Measurements from ENCODE around the gene TMEM81.

TMEM81 gene

GRCh38 chr1:205102404-205102803, 18.1 kb upstream of the TMEM81 start:
- Mint-ChIP-seq H3K9me3 (no peaks in the 10 kb centered on the region), H3K27me3 (no peaks in the 10 kb centered on the region), H3K36me3 (peaks cover 46% of the 10 kb centered on the region), H3K4me3 (no peak overlapping the region), H3K4me1 (no peaks in the 10 kb centered on the region), H3K27ac (no peak overlapping the region)
- DNase-seq (ENCODE audit: low spot score in 2 of 2) (no peak), ATAC-seq (ENCODE audit: low read depth) (no peak)

- DNase-seq (ENCODE audit: low spot score in 2 of 2) = no peak
Measured at GRCh38 chr1:205098242-205098641, 14.0 kb upstream of the TMEM81 start.

DNA sequence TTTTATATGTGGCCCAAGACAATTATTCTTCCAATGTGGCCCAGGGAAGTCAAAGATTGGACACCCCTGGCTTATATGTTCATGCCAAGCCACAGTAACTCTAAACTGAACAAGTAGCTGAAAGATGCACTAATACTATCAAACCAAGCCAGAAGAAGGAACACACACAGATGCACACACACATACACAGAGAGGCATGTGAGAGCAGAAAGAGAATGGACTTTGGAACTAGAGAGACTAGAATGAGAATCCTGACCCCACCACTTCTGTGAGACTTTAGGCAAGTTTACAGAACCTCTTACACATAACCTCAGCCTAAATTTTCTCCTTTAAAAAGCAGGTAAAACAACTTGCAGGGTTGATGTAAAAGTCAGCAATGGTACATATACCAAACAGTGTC, 11.2 kb upstream of the TMEM81 start:
- no peak for ATAC-seq (ENCODE audit: low read depth)
- Mint-ChIP-seq H3K4me3 (no peak overlapping the region), H3K27ac (no peak overlapping the region)

More at GRCh38 chr1:205098242-205098641, 14.0 kb upstream of the TMEM81 start:
- H3K27me3 Mint-ChIP-seq = no peaks in the 10 kb centered on the region
- no peaks in the 10 kb centered on the region for H3K9me3 Mint-ChIP-seq
- H3K36me3 Mint-ChIP-seq = peaks cover 40% of the 10 kb centered on the region
- H3K4me1 Mint-ChIP-seq = peaks cover 2% of the 10 kb centered on the region
- H3K4me3 Mint-ChIP-seq = no peak overlapping the region
- no peak for ATAC-seq (ENCODE audit: low read depth)
- H3K27ac Mint-ChIP-seq = no peak overlapping the region

GRCh38 chr1:205091043-205091740, 6.9 kb upstream of the TMEM81 start:
- Mint-ChIP-seq H3K4me1 (peaks cover 2% of the 10 kb centered on the region), H3K9me3 (no peaks in the 10 kb centered on the region), H3K27ac (no peak overlapping the region), H3K4me3 (no peak overlapping the region), H3K27me3 (no peaks in the 10 kb centered on the region), H3K36me3 (peaks cover 33% of the 10 kb centered on the region)
- ATAC-seq (ENCODE audit: low read depth) (no peak), DNase-seq (ENCODE audit: low spot score in 2 of 2) (no peak)

More for the DNA sequence above, 11.2 kb upstream of the TMEM81 start:
- H3K36me3 Mint-ChIP-seq = peaks cover 32% of the 10 kb centered on the region
- H3K9me3 Mint-ChIP-seq = no peaks in the 10 kb centered on the region
- DNase-seq (ENCODE audit: low spot score in 2 of 2) = no peak
- no peaks in the 10 kb centered on the region for H3K27me3 Mint-ChIP-seq
- peaks cover 2% of the 10 kb centered on the region for H3K4me1 Mint-ChIP-seq

DNA sequence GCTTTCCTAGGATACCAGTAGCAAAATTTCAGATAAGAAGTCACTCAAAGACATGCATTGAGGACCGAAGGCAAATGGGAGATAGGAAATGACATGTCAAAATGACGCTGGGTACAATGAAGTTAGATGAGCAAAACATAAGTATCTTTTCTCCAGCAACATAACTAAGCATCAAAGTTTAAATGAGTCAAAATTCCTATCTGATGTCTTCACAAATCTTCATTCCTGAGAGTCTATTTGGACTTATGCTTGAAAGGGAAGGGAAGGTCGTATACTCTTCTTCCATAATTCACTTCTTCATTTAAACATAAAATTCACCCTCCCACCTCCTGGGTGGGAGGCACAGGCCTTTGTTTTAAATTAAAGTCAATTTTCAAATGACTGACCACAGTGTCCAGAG, 4.1 kb upstream of the TMEM81 start:
- H3K4me3 Mint-ChIP-seq = no peak overlapping the region
- DNase-seq (ENCODE audit: low spot score in 2 of 2) (no peak), ATAC-seq (ENCODE audit: low read depth) (no peak)
- no peaks in the 10 kb centered on the region for H3K9me3 Mint-ChIP-seq
- H3K27me3 Mint-ChIP-seq = no peaks in the 10 kb centered on the region
- H3K4me1 Mint-ChIP-seq = no peaks in the 10 kb centered on the region
- no peak overlapping the region for H3K27ac Mint-ChIP-seq
- H3K36me3 Mint-ChIP-seq = peaks cover 31% of the 10 kb centered on the region

DNA sequence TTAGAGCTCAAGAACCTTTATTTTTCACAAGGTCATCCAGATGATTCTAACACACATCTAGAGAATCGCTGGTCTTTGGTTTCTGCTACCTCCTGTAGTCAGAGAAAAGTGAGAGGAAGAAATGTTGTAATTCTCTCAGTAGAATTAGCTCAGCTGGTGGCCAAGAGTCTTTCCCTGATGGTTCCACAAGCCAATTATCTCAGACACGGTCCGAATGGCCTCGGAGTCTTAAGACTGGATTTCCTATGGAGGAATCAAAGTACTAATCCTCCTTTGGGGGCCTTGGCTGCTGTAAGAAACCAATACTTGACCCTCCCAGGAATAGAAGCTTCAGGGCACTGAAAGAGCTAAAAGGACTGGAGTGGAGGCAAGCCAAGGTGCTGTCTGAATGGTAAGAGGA, 1.8 kb downstream of the TMEM81 start:
- Mint-ChIP-seq H3K36me3 (peaks cover 13% of the 10 kb centered on the region), H3K27me3 (no peaks in the 10 kb centered on the region), H3K4me3 (no peak overlapping the region), H3K9me3 (no peaks in the 10 kb centered on the region), H3K27ac (no peak overlapping the region), H3K4me1 (no peaks in the 10 kb centered on the region)
- DNase-seq (ENCODE audit: low spot score in 2 of 2) = no peak
- no peak for ATAC-seq (ENCODE audit: low read depth)

- H3K36me3 Mint-ChIP-seq = peaks cover 2% of the 10 kb centered on the region
- H3K4me1 Mint-ChIP-seq = no peaks in the 10 kb centered on the region
- no peak overlapping the region for H3K4me3 Mint-ChIP-seq
- H3K9me3 Mint-ChIP-seq = no peaks in the 10 kb centered on the region
- H3K27ac Mint-ChIP-seq = no peak overlapping the region
- no peak for DNase-seq (ENCODE audit: low spot score in 2 of 2)
- no peaks in the 10 kb centered on the region for H3K27me3 Mint-ChIP-seq
- ATAC-seq (ENCODE audit: low read depth) = no peak
Measured at GRCh38 chr1:205077934-205078311, 6.3 kb downstream of the TMEM81 start.

GRCh38 chr1:205077158-205077933, 6.9 kb downstream of the TMEM81 start:
- Mint-ChIP-seq H3K36me3 (peaks cover 2% of the 10 kb centered on the region), H3K27me3 (no peaks in the 10 kb centered on the region), H3K9me3 (no peaks in the 10 kb centered on the region), H3K4me1 (no peaks in the 10 kb centered on the region), H3K27ac (no peak overlapping the region), H3K4me3 (no peak overlapping the region)
- ATAC-seq (ENCODE audit: low read depth) = no peak
- no peak for DNase-seq (ENCODE audit: low spot score in 2 of 2)

DNA sequence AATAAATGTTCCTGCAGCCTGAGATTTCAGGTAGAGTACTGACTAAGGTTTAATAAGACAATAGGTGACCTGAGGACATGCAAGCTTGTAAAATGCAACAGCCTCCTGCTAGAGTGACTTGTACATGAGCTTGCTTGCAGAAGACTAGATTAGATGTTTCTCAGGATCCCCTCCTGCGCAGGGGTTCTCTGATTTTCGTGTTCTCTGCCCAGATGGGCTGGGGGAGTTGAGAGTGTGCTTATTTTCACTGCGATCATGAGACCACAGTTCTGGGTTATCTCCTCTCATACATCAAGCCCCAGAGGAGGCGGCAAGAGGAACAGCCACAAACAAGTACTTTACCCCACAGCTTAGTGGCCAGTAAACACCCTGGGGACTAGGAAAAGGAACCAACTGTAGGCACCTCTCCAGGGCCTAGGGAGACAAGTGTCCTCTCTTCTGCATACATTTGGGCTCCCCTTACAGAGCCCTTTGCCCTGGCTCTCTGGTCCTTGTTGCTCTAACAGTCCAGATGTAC, 8.0 kb downstream of the TMEM81 start:
- H3K4me1 Mint-ChIP-seq = no peaks in the 10 kb centered on the region
- no peak for DNase-seq (ENCODE audit: low spot score in 2 of 2)
- H3K27me3 Mint-ChIP-seq = no peaks in the 10 kb centered on the region
- H3K27ac Mint-ChIP-seq = no peak overlapping the region
- no peaks in the 10 kb centered on the region for H3K9me3 Mint-ChIP-seq
- no peak overlapping the region for H3K4me3 Mint-ChIP-seq
- ATAC-seq (ENCODE audit: low read depth) = no peak
- H3K36me3 Mint-ChIP-seq = peaks cover 2% of the 10 kb centered on the region

- Mint-ChIP-seq H3K4me1 (no peaks in the 10 kb centered on the region), H3K9me3 (no peaks in the 10 kb centered on the region), H3K27ac (no peak overlapping the region), H3K36me3 (no peaks in the 10 kb centered on the region), H3K4me3 (no peak overlapping the region), H3K27me3 (no peaks in the 10 kb centered on the region)
- no peak for ATAC-seq (ENCODE audit: low read depth)
- no peak for DNase-seq (ENCODE audit: low spot score in 2 of 2)
Measured at GRCh38 chr1:205075642-205076155, 8.6 kb downstream of the TMEM81 start.

DNA sequence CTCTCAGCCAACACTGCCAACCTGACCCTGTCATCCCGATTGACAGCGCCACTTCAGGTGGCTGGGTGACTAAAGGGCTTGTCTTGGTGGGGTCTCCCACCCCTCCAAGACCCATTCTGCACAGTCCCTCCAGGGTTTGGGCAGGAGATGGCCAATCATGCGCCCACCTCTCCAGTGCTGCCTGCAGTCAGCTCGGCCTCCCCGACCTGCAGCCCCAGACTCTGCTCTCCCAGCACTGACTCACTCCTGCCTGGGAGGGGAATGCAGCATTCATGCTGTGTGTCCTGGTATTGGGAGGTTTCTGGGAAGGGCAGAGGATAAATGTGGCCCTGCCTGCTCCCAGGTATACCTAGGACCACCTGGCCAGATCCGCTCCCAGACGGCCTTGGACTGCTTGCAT, 9.7 kb downstream of the TMEM81 start:
- no peak for ATAC-seq (ENCODE audit: low read depth)
- H3K4me1 Mint-ChIP-seq = no peaks in the 10 kb centered on the region
- H3K9me3 Mint-ChIP-seq = no peaks in the 10 kb centered on the region
- DNase-seq (ENCODE audit: low spot score in 2 of 2) = no peak
- no peak overlapping the region for H3K27ac Mint-ChIP-seq
- H3K4me3 Mint-ChIP-seq = no peak overlapping the region
- no peaks in the 10 kb centered on the region for H3K27me3 Mint-ChIP-seq
- no peaks in the 10 kb centered on the region for H3K36me3 Mint-ChIP-seq

- ATAC-seq (ENCODE audit: low read depth) (no peak), DNase-seq (ENCODE audit: low spot score in 2 of 2) (no peak)
- no peaks in the 10 kb centered on the region for H3K4me1 Mint-ChIP-seq
Measured at GRCh38 chr1:205074084-205074483, 10.2 kb downstream of the TMEM81 start.

DNA sequence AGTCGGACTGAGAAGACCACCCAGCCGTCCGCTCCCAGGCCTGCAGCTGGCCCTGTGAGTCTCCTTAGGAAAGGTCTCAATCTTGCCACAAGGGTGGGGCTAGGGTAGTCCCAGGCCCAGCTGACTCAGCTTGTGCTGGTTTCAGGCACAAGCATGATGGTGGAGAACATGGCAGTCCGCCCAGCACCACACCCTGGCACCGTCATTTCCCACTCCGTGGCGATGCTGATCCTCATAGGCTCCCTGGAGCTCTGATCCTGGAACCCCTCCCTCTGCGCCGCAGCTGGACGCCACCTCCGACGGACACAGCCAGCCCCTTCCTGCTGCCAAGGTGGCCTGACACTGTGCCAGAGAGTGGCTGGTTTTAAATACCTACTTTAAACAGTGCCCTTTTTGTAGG, 10.7 kb downstream of the TMEM81 start:
- Mint-ChIP-seq H3K27me3 (no peaks in the 10 kb centered on the region), H3K36me3 (no peaks in the 10 kb centered on the region), H3K4me1 (no peaks in the 10 kb centered on the region), H3K4me3 (no peak overlapping the region), H3K27ac (no peak overlapping the region), H3K9me3 (no peaks in the 10 kb centered on the region)
- no peak for DNase-seq (ENCODE audit: low spot score in 2 of 2)
- ATAC-seq (ENCODE audit: low read depth) = no peak

More at GRCh38 chr1:205074084-205074483, 10.2 kb downstream of the TMEM81 start:
- Mint-ChIP-seq H3K36me3 (no peaks in the 10 kb centered on the region), H3K4me3 (no peak overlapping the region), H3K27ac (no peak overlapping the region), H3K27me3 (no peaks in the 10 kb centered on the region), H3K9me3 (no peaks in the 10 kb centered on the region)

DNA sequence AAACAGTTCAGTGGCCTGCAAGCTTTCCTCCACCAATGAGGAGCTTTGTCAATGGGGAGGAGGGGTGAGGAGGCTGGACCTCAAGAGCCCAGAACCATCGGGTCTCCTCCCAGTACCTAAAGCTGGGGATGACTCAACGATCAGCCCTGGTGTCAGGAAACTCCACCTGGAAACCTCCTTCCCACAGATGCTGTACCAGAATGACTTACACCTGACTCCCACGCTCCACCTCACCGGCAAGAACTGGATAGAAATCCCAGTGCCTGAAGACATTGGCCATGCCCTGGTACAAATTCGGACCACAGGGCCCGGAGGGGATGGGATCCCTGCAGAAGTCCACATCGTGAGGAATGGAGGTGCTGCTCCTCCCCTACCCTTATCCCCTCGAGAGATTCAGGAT, 11.4 kb downstream of the TMEM81 start:
- Mint-ChIP-seq H3K36me3 (no peaks in the 10 kb centered on the region), H3K27ac (no peak overlapping the region), H3K27me3 (no peaks in the 10 kb centered on the region), H3K4me1 (no peaks in the 10 kb centered on the region), H3K9me3 (no peaks in the 10 kb centered on the region), H3K4me3 (no peak overlapping the region)
- ATAC-seq (ENCODE audit: low read depth) (no peak), DNase-seq (ENCODE audit: low spot score in 2 of 2) (no peak)

All from memory B cell (primary cell).